ENCODE data around the gene CFAP70. TPM values are rescaled to one million over a fixed set of nuclear protein-coding genes. Genes with fewer than 3 reads are reported as not detected.
"Not testable (repeated sequence)": the region's sequence is repeated elsewhere in the genome, so short reads cannot be mapped to it uniquely, and the experiment has no call there.

CFAP70 gene
- total RNA-seq, result 0.40 TPM

GRCh38 chr10:73358331-73359279, at the start of gene CFAP70:
Gene CFAP70, minus strand, starts transcription at chr10:73358864. Its CDS starts 4,068 bp downstream, at chr10:73354796.
- ATAC-seq, result peak; percentile 95

- no peak for ATAC-seq
Measured at GRCh38 chr10:73408061-73408460, 49.4 kb upstream of the CFAP70 start.

- no peak for ATAC-seq
Measured at GRCh38 chr10:73407495-73407894, 48.8 kb upstream of the CFAP70 start.

- ATAC-seq, result no peak
Measured at GRCh38 chr10:73406846-73407245, 48.2 kb upstream of the CFAP70 start.

- ATAC-seq, result no peak
Measured at GRCh38 chr10:73405556-73405955, 46.9 kb upstream of the CFAP70 start.

GRCh38 chr10:73404690-73405089, 46.0 kb upstream of the CFAP70 start:
- no peak for ATAC-seq

GRCh38 chr10:73401636-73402035, 43.0 kb upstream of the CFAP70 start:
- ATAC-seq, result no peak

GRCh38 chr10:73399063-73399462, 40.4 kb upstream of the CFAP70 start:
- no peak for ATAC-seq

- no peak for ATAC-seq
Measured at GRCh38 chr10:73398024-73398423, 39.4 kb upstream of the CFAP70 start.

- ATAC-seq, result not testable (repeated sequence)
Measured at GRCh38 chr10:73394325-73394724, 35.7 kb upstream of the CFAP70 start.

GRCh38 chr10:73388228-73388627, 29.6 kb upstream of the CFAP70 start:
- ATAC-seq, result no peak

- no peak for ATAC-seq
Measured at GRCh38 chr10:73386583-73386982, 27.9 kb upstream of the CFAP70 start.

- ATAC-seq, result no peak
Measured at GRCh38 chr10:73379064-73379748, 20.5 kb upstream of the CFAP70 start.

- peak; percentile 26 for ATAC-seq
Measured at GRCh38 chr10:73376679-73377078, 18.0 kb upstream of the CFAP70 start.

- ATAC-seq, result no peak
Measured at GRCh38 chr10:73368238-73368637, 9.6 kb upstream of the CFAP70 start.

- ATAC-seq, result no peak
Measured at GRCh38 chr10:73366381-73367298, 8.0 kb upstream of the CFAP70 start.

GRCh38 chr10:73364964-73365363, 6.3 kb upstream of the CFAP70 start:
- ATAC-seq, result no peak

- ATAC-seq, result no peak
Measured at GRCh38 chr10:73359492-73359891, 828 bp upstream of the CFAP70 start.

GRCh38 chr10:73357821-73358220, 843 bp downstream of the CFAP70 start:
- no peak for ATAC-seq

GRCh38 chr10:73357166-73357565, 1.5 kb downstream of the CFAP70 start:
- no peak for ATAC-seq

- no peak for ATAC-seq
Measured at GRCh38 chr10:73344269-73344668, 14.4 kb downstream of the CFAP70 start.

- ATAC-seq, result peak; percentile 43
Measured at GRCh38 chr10:73340121-73340520, 18.5 kb downstream of the CFAP70 start.

- ATAC-seq, result peak; percentile 95
Measured at GRCh38 chr10:73339436-73339835, 19.2 kb downstream of the CFAP70 start.

All from esophagus mucosa (tissue), 1 donor.